Panc1 (cell line): ENCODE data around the gene ELMO1. TPM values are rescaled to one million over a fixed set of nuclear protein-coding genes. Genes with fewer than 3 reads are reported as not detected.

Source experiments
- ATAC-seq: fragments of 200-7000 bp; cut with Tn5 transposase; 2 replicates; pipeline ENCODE4 v1.9.1; 2020; ENCODE audit warnings: mild to moderate bottlenecking, moderate library complexity
- BruUV-seq: library from RNA; stranded (reverse); fragments of 400-500 nt; replicated peaks from 2 replicates; lab custom pipeline; 2021; lab: Mats Ljungman, UMichigan
- CTCF ChIA-PET: fragments of 300-600 bp; sonication (Branson Sonifier 250); formaldehyde crosslinking; loops from one replicate; lab custom pipeline; 2022; ENCODE audit warnings: antibody characterized with exemption; lab: Charles Lee
- POLR2A ChIA-PET: fragments of 300-600 bp; sonication (Branson Sonifier 250); formaldehyde crosslinking; loops from one replicate; lab custom pipeline; 2022; ENCODE audit warnings: antibody characterized with exemption; lab: Charles Lee
- DNase-seq: peaks from one replicate; pipeline ENCODE4 v3.0.0-alpha.2; 2010; ENCODE audit warnings: low read depth, low spot score
- H3K27ac ChIP-seq: 2 replicates; pipeline ENCODE4 v1.5.1; 2011; ENCODE audit warnings: mild to moderate bottlenecking, low read length, inconsistent platforms
- H3K27me3 ChIP-seq: fragments of 200-500 bp; sonication (Bioruptor generic); 2 replicates; pipeline ENCODE4 v1.6.0; 2014; ENCODE audit warnings: low read length, inconsistent platforms; ENCODE audit not compliant: control insufficient read depth, insufficient read depth
- H3K36me3 ChIP-seq: fragments of 200-500 bp; sonication (Bioruptor generic); 2 replicates; pipeline ENCODE4 v1.5.1; 2014; ENCODE audit warnings: inconsistent platforms, mild to moderate bottlenecking, low read length, moderate library complexity; ENCODE audit not compliant: control insufficient read depth, insufficient read depth
- H3K4me1 ChIP-seq: 2 replicates; pipeline ENCODE4 v1.5.1; 2011; ENCODE audit warnings: inconsistent platforms, mild to moderate bottlenecking, low read length, moderate library complexity; ENCODE audit not compliant: control insufficient read depth, insufficient read depth
- H3K4me3 ChIP-seq, 2 experiments: 2 replicates each; pipeline ENCODE4 v1.5.1; 2011 to 2012; ENCODE audit warnings: low read depth in 2 of 2, low read length in 2 of 2, mild to moderate bottlenecking in 2 of 2, inconsistent platforms in 1 of 2, moderate library complexity in 1 of 2
- H3K9me3 ChIP-seq: fragments of 200-500 bp; sonication (Bioruptor generic); 2 replicates; pipeline ENCODE4 v1.5.1; 2014; ENCODE audit warnings: low read depth, mild to moderate bottlenecking, inconsistent platforms, low read length, moderate library complexity; ENCODE audit not compliant: control insufficient read depth, insufficient read depth
- CTCF ChIP-seq: fragments of 450-650 bp; IDR thresholded peaks from 2 replicates; pipeline ENCODE4 v1.5.1; 2017; ENCODE audit warnings: mild to moderate bottlenecking
- POLR2AphosphoS5 ChIP-seq: IDR thresholded peaks from 2 replicates; pipeline ENCODE4 v1.6.1; 2012; ENCODE audit warnings: mild to moderate bottlenecking, low read depth, low read length, moderate library complexity
- REST ChIP-seq, 2 experiments: IDR thresholded peaks; 2 replicates each; pipeline ENCODE4 v1.6.1; 2011 to 2012; ENCODE audit warnings: low read depth in 2 of 2, control low read depth in 1 of 2, low read length in 1 of 2, mild to moderate bottlenecking in 1 of 2, moderate library complexity in 1 of 2; ENCODE audit not compliant: insufficient read depth in 1 of 2
- SIN3A ChIP-seq: IDR thresholded peaks from 2 replicates; pipeline ENCODE4 v1.6.1; 2012; ENCODE audit warnings: low read depth, mild to moderate bottlenecking, low read length, moderate library complexity, borderline replicate concordance; ENCODE audit not compliant: insufficient read depth
- TCF7L2 ChIP-seq: IDR thresholded peaks from 2 replicates; pipeline ENCODE4 v1.6.1; 2011; ENCODE audit warnings: mild to moderate bottlenecking, low read depth, low read length, inconsistent platforms
- in situ Hi-C: cut with HindIII; loops from 2 replicates; pipeline ENCODE4 v1.10.0; 2016; ENCODE audit warnings: low sequenced_read_pairs, low pct_unique_long_range_greater_than_20kb
- intact Hi-C: fragments of 100-400 bp; cut with micrococcal nuclease; formaldehyde crosslinking; loops from one replicate; pipeline ENCODE4 v1.10.0; 2022; ENCODE audit not compliant: unreplicated experiment
- total RNA-seq: library from RNA; stranded (reverse); gene quantifications from one replicate; pipeline ENCODE4 v1.2.1, GENCODE V29; 2021; ENCODE audit not compliant: unreplicated experiment

The ELMO1 gene
- total RNA-seq, 1 experiment from 2014 or later: 0.80 TPM

GRCh38 chr7:36918591-36918990 lies 530.1 kb downstream of the ELMO1 start:
- no peak overlapping the region for H3K4me3 ChIP-seq
- TF ChIP-seq TCF7L2 (no peak), SIN3A (no peak)
- no peaks in the 10 kb centered on the region for H3K4me1 ChIP-seq
- no TSS peak for BruUV-seq
- H3K9me3 ChIP-seq: peaks cover 22% of the 10 kb centered on the region; the same call in 1 of the 2 replicates
- DNase-seq (no peak), ATAC-seq (no peak)
- no peaks in the 10 kb centered on the region for H3K36me3 ChIP-seq
- H3K27ac ChIP-seq: no peak overlapping the region
- POLR2A ChIA-PET: interaction anchor here (0.6 kb wide), 1 partner anchor 305 kb away, joined by 3 read pairs; no protein-coding TSS in a partner anchor
- H3K27me3 ChIP-seq: no peaks in the 10 kb centered on the region
- in situ Hi-C loops (no loop called here), intact Hi-C loops (no loop called here)
- CTCF ChIA-PET: no interaction called here

- DNase-seq: no peak
- intact Hi-C loops: no loop called here
- CTCF ChIA-PET: no interaction called here
Observed at GRCh38 chr7:36916619-36917018, 532.0 kb downstream of the ELMO1 start.

More at GRCh38 chr7:36916619-36917018, 532.0 kb downstream of the ELMO1 start:
- no peak overlapping the region for H3K4me3 ChIP-seq
- no peak overlapping the region for H3K27ac ChIP-seq
- no peaks in the 10 kb centered on the region for H3K36me3 ChIP-seq
- TF ChIP-seq TCF7L2: no peak
- TF ChIP-seq CTCF: no peak
- TF ChIP-seq REST (IDR thresholded peaks at IDR 0.05; ENCODE audit: insufficient read depth in 1 of 2, low read depth in 2 of 2, low read length in 1 of 2): no peak
- TF ChIP-seq SIN3A: no peak
- TF ChIP-seq POLR2AphosphoS5: no peak
- in situ Hi-C loops: no loop called here
- H3K9me3 ChIP-seq: peaks cover 11% of the 10 kb centered on the region; the same call in 1 of the 2 replicates
- H3K27me3 ChIP-seq: no peaks in the 10 kb centered on the region
- ATAC-seq: no peak
- no peaks in the 10 kb centered on the region for H3K4me1 ChIP-seq
- BruUV-seq: no TSS peak
- POLR2A ChIA-PET: no interaction called here
